AG04450 (cell line): ENCODE data around the gene SLC47A2. TPM values are rescaled to one million over a fixed set of nuclear protein-coding genes. Genes with fewer than 3 reads are reported as not detected.

Experiments used
- CTCF ChIA-PET: fragments of 300-600, 350-600 bp; formaldehyde crosslinking; extraction: SDS; loops from one replicate; lab custom pipeline; 2022; ENCODE audit warnings: antibody characterized with exemption, inconsistent platforms; lab: Charles Lee
- POLR2A ChIA-PET: fragments of 350-600 bp; formaldehyde crosslinking; extraction: SDS; loops from one replicate; lab custom pipeline; 2021; ENCODE audit warnings: antibody characterized with exemption, inconsistent platforms; lab: Yijun Ruan, JAX
- DNase-seq: peaks from one replicate; pipeline ENCODE4 v3.0.0-alpha.2; 2011; ENCODE audit warnings: low read depth, low spot score
- H3K27ac ChIP-seq: one replicate; pipeline ENCODE4 v1.5.1; 2012; ENCODE audit warnings: low read depth, low read length, control low read depth
- H3K27me3 ChIP-seq: one replicate; pipeline ENCODE4 v1.6.0; 2012; ENCODE audit warnings: low read length; ENCODE audit not compliant: control insufficient read depth, insufficient read depth
- H3K4me3 ChIP-seq: 2 replicates; pipeline ENCODE4 v1.5.1; 2011; ENCODE audit warnings: mild to moderate bottlenecking, low read depth, low read length, control low read depth
- H3K9me3 ChIP-seq: 2 replicates; pipeline ENCODE4 v1.5.1; 2012; ENCODE audit warnings: low read length; ENCODE audit not compliant: control insufficient read depth, insufficient read depth
- polyA plus RNA-seq: library from polyadenylated mRNA; depleted of rRNA; stranded (reverse); fragments of >200 nt; gene quantifications from 2 replicates; pipeline ENCODE4 v1.2.3, GENCODE V29; 2011
- TF ChIP-seq, protein P1 (sequence below): IDR thresholded peaks from 2 replicates; pipeline ENCODE4 v1.5.1; 2011; ENCODE audit warnings: low read depth, low read length, control low read depth, inconsistent platforms

The SLC47A2 gene
- polyA plus RNA-seq, 1 experiment, result not detected

DNA sequence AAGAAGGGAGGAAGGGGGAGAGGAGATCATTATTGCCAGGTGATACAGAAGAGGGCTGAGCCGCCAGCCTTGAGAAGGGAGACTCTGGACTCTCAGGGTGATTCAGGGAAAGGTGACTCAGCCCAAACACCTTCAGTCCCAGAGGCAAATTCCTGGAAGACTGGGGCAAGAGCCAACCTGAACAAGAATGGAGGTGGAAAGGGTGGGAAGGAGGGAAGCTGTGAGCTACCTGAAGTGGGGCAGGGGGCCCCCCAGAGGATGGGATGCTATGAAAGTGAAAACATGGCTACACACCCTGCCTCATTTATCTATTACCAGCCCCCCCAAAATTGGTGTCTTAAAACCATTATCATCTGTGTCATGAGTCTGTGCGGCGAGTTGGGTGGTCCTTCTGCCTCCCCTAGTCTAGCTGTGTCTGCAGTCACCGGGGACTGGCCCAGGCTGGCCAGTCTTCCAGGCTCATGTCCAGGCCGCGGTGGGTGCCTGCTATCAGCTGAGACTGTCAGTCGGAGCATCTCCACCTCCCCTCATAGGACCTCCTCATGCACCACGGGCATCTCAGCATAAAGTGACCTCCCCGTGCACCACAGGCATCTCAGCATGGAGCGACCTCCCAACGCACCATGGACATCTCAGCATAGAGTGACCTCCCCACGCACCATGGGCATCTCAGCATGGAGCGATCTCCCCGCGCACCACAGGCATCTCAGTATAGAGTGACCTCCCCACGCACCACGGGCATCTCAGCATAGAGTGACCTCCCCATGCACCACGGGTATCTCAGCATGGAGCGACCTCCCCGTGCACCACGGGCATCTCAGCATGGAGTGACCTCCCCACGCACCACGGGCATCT is 3.2 kb upstream of the SLC47A2 start:
- CTCF ChIA-PET, result no interaction called here
- no peak for DNase-seq
- Histone ChIP-seq H3K9me3 (no peaks in the 10 kb centered on the region), H3K27ac (no peak overlapping the region), H3K4me3 (no peak overlapping the region), H3K27me3 (peaks cover 21% of the 10 kb centered on the region)
- TF ChIP-seq, protein P1, sequence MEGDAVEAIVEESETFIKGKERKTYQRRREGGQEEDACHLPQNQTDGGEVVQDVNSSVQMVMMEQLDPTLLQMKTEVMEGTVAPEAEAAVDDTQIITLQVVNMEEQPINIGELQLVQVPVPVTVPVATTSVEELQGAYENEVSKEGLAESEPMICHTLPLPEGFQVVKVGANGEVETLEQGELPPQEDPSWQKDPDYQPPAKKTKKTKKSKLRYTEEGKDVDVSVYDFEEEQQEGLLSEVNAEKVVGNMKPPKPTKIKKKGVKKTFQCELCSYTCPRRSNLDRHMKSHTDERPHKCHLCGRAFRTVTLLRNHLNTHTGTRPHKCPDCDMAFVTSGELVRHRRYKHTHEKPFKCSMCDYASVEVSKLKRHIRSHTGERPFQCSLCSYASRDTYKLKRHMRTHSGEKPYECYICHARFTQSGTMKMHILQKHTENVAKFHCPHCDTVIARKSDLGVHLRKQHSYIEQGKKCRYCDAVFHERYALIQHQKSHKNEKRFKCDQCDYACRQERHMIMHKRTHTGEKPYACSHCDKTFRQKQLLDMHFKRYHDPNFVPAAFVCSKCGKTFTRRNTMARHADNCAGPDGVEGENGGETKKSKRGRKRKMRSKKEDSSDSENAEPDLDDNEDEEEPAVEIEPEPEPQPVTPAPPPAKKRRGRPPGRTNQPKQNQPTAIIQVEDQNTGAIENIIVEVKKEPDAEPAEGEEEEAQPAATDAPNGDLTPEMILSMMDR, result no peak
- POLR2A ChIA-PET, result interaction anchor here (0.8 kb wide), 1 partner anchor 25 kb away, joined by 4 read pairs; no protein-coding TSS in a partner anchor

DNA sequence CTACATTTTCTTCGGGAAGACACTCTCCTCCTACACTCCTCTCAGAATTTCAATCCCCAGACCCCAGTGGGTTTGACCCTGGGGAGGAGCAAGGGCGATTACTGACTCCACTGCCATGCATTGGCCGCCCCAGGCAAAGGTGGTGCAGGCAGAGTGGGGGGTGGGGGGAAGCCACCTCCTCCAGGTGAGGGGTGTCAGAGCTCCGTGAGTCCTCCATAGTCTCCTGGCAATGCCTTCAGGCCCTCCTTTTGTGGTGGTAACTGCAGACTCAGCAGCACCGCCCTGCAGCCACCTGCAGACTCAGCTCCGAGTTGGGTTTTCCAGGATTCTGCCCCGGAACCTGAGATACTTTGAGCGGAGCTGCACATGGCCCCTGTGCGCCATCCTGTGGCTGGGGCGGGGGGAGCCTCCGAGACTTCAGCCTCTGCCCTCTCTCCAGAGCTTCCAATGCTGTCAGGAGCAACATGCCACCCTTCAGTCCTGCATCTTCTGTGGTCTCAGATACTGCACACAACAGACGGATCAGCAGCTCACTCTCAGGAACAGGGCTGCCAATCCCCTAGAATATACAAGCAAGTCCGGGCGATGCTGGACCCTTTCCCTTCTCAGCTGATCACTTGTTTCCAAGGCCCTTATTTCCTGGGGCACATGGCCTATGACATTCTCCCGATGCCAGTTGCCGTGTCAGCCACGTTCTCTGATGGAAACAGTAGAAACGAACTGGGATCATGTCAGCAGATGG is 2.4 kb upstream of the SLC47A2 start:
- CTCF ChIA-PET, result no interaction called here
- no peak for DNase-seq
- no peak overlapping the region for H3K4me3 ChIP-seq
- TF ChIP-seq, protein P1, result 0 out of 2 replicates have a peak, but pooled peaks have one; percentile 7
- H3K27me3 ChIP-seq, result peaks cover 19% of the 10 kb centered on the region
- no peaks in the 10 kb centered on the region; the same call in 1 of the 2 replicates for H3K9me3 ChIP-seq
- POLR2A ChIA-PET, result no interaction called here
- no peak overlapping the region for H3K27ac ChIP-seq

DNA sequence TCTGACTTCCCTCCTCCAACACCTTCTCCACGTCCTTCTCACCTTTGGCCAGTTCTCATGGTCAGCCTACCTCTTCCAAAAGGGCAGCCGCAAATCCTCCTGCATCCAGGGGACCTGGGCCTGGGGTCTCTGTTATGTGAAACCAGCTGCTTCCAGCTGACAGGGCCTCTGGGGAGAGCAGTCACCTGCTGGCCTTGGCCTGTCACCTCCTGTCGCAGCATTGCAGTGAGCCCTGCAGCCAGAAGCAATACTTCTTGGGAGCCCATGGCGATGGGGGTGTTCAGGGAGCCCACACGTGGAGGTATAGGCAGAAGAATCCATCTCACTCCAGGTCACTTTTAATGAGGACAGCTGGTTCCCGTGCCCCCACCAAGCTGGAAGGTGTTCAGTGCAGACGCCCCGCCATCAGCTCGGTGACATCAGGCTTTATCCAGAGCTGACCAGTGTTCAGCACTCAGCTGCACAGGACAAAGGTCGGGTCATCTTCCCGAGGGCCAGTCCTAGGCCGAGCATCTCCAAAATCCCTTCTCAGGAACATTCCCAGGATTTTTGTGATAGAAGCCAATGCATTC is 1.7 kb upstream of the SLC47A2 start:
- ChIA-PET POLR2A (no interaction called here), CTCF (no interaction called here)
- TF ChIP-seq, protein P1, result no peak
- H3K4me3 ChIP-seq, result no peak overlapping the region
- H3K27me3 ChIP-seq, result peaks cover 19% of the 10 kb centered on the region
- DNase-seq, result no peak
- H3K9me3 ChIP-seq, result no peaks in the 10 kb centered on the region; the same call in 1 of the 2 replicates
- no peak overlapping the region for H3K27ac ChIP-seq

DNA sequence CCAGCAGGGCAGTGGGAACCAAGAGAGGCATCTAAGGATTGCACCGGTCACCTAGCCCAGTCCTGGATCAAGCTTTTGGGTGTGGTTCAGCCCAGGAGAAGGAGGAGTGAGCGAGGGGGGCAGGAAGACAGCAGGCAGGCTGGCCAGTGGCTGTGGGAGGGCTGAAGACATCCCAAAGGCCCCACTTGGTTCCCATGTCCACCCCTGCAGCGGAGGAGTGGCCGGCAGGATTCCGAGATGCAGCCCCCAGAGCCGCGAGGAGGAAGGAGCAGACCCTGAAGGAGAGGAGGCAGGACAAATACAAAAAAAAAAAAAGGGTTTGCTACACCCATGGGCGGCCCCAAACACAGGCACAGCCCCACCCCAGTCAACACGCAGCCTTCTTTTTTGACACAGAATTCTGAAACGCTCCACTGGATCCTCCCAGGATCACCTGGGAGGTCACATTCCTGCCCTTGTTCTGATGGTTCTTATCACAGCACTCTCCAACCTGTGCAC is 1.1 kb upstream of the SLC47A2 start:
- no peak for DNase-seq
- H3K9me3 ChIP-seq, result no peaks in the 10 kb centered on the region; the same call in 1 of the 2 replicates
- H3K27me3 ChIP-seq, result peaks cover 19% of the 10 kb centered on the region
- H3K27ac ChIP-seq, result no peak overlapping the region
- CTCF ChIA-PET, result no interaction called here
- TF ChIP-seq, protein P1, result no peak
- POLR2A ChIA-PET, result no interaction called here
- no peak overlapping the region for H3K4me3 ChIP-seq
